SH-SY5Y (cell line): ENCODE results near the gene SPTB.

ENCODE experiments used
- GATA2 ChIP-seq: IDR thresholded peaks from 2 replicates; pipeline ENCODE4 v1.6.1; 2011; ENCODE audit warnings: mild to moderate bottlenecking, low read depth, low read length
- GATA3 ChIP-seq: IDR thresholded peaks from 2 replicates; pipeline ENCODE4 v1.6.1; 2011; ENCODE audit warnings: low read depth, mild to moderate bottlenecking, low read length, moderate library complexity

GRCh38 chr14:64707661-64708060 lies 172.0 kb downstream of the SPTB start:
- TF ChIP-seq GATA2 (no peak), GATA3 (no peak)
